ENCODE data around the gene SPHKAP. TPM values are rescaled to one million over a fixed set of nuclear protein-coding genes. Genes with fewer than 3 reads are reported as not detected.

The SPHKAP gene
- polyA plus RNA-seq, 1 of the 3 experiments (the other 2 are of a cell fraction): not detected

- H4K20me1 ChIP-seq (ENCODE audit: insufficient read depth): no peaks in the 10 kb centered on the region
- no peak overlapping the region for H3K4me3 ChIP-seq (ENCODE audit: low read depth in 2 of 2, low read length in 1 of 2)
- WGBS (ENCODE audit: low lambda C conversion rate): 80% methylated on average over 1 of the region's 1 CpG
- H3K27me3 ChIP-seq (ENCODE audit: insufficient read depth): no peaks in the 10 kb centered on the region; the same call in 1 of the 2 replicates
- no peak for DNase-seq
- TF ChIP-seq GATA2 (CRISPR knock-in tag; IDR thresholded peaks at IDR 0.05) (no peak), TEAD4 (IDR thresholded peaks at IDR 0.05; ENCODE audit: borderline replicate concordance, insufficient read depth) (no peak), FOSL2 (IDR thresholded peaks at IDR 0.05; ENCODE audit: borderline replicate concordance, low read depth) (no peak), EZH2phosphoT487 (IDR thresholded peaks at IDR 0.05; ENCODE audit: borderline replicate concordance, low read depth) (no peak), RFX5 (IDR thresholded peaks at IDR 0.05; ENCODE audit: low read length) (no peak), TCF12 (IDR thresholded peaks at IDR 0.05) (no peak), SIN3A (IDR thresholded peaks at IDR 0.05; ENCODE audit: borderline replicate concordance, low read depth, low read length) (no peak), GABPA (IDR thresholded peaks at IDR 0.05; ENCODE audit: low read depth) (no peak), MAX (IDR thresholded peaks at IDR 0.05; ENCODE audit: low read depth) (no peak), REST (IDR thresholded peaks at IDR 0.05; ENCODE audit: low read depth, low read length) (no peak), USF2 (IDR thresholded peaks at IDR 0.05; ENCODE audit: borderline replicate concordance, low read depth, low read length) (no peak), TAF1 (IDR thresholded peaks at IDR 0.05; ENCODE audit: borderline replicate concordance, low read depth, low read length) (no peak), EP300 (IDR thresholded peaks at IDR 0.05; ENCODE audit: borderline replicate concordance in 1 of 2, low read depth in 1 of 2, low read length in 1 of 2) (no peak), POLR2AphosphoS5 (IDR thresholded peaks at IDR 0.05; ENCODE audit: low read depth, low read length) (no peak), MXI1 (IDR thresholded peaks at IDR 0.05; ENCODE audit: low read depth, low read length) (no peak), ELF1 (IDR thresholded peaks at IDR 0.05) (no peak)
- no peak overlapping the region for H3K9ac ChIP-seq
- H2AFZ ChIP-seq (ENCODE audit: low read depth): no peak overlapping the region
- H3K4me2 ChIP-seq: no peak overlapping the region
- no peaks in the 10 kb centered on the region for H3F3A ChIP-seq (replicated peaks; ENCODE audit: insufficient read depth)
- H3K27ac ChIP-seq (ENCODE audit: low read depth in 2 of 2, low read length in 1 of 2): no peak overlapping the region
- no peaks in the 10 kb centered on the region for H3K36me3 ChIP-seq (replicated peaks in 1 of 2; ENCODE audit: control insufficient read depth in 1 of 2, insufficient read depth in 2 of 2, low read length in 1 of 2)
- no peaks in the 10 kb centered on the region for H3K9me3 ChIP-seq
- no peaks in the 10 kb centered on the region for H3K79me2 ChIP-seq (ENCODE audit: insufficient read depth)
- POLR2A ChIA-PET: no interaction called here
- CTCF ChIA-PET: interaction anchor here (1.5 kb wide), 1 partner anchor 43 kb away, joined by 3 read pairs; no protein-coding TSS in a partner anchor
- peaks cover 0 to 13% of the 10 kb centered on the region in 2 experiments; a peak in 1 of 4 replicates for H3K4me1 ChIP-seq (ENCODE audit: control insufficient read depth in 1 of 2, insufficient read depth in 2 of 2, low read depth in 1 of 2, low read length in 1 of 2)
- no peaks in the 10 kb centered on the region for H3K9me2 ChIP-seq
Measured at GRCh38 chr2:227933884-227934283, 247.6 kb downstream of the SPHKAP start.
